GM12865 (cell line): ENCODE results near the gene ELK3.

Experiments used
- DNase-seq: peaks from one replicate; pipeline ENCODE4 v3.0.0; 2010; ENCODE audit warnings: low read depth
- H3K4me3 ChIP-seq: 2 replicates; pipeline ENCODE4 v1.5.1; 2011; ENCODE audit warnings: mild to moderate bottlenecking, low read depth, low read length, control low read depth
- CTCF ChIP-seq: IDR thresholded peaks from 2 replicates; pipeline ENCODE4 v1.5.1; 2011; ENCODE audit warnings: low read length, control low read depth, low read depth, inconsistent platforms; ENCODE audit not compliant: insufficient read depth; ENCODE audit errors: missing control alignments

ELK3 gene

GRCh38 chr12:96155781-96156180, 38.4 kb upstream of the ELK3 start:
- TF ChIP-seq CTCF, result no peak
- no peak overlapping the region for H3K4me3 ChIP-seq
- no peak for DNase-seq

GRCh38 chr12:96156211-96156610, 38.0 kb upstream of the ELK3 start:
- H3K4me3 ChIP-seq, result no peak overlapping the region
- DNase-seq, result no peak
- no peak for TF ChIP-seq CTCF

- no peak overlapping the region for H3K4me3 ChIP-seq
- no peak for DNase-seq
- no peak for TF ChIP-seq CTCF
Observed at GRCh38 chr12:96157427-96157826, 36.7 kb upstream of the ELK3 start.

GRCh38 chr12:96164951-96165811, 29.0 kb upstream of the ELK3 start:
- H3K4me3 ChIP-seq, result no peak overlapping the region
- TF ChIP-seq CTCF, result no peak
- no peak for DNase-seq

- no peak for TF ChIP-seq CTCF
- no peak for DNase-seq
- no peak overlapping the region for H3K4me3 ChIP-seq
Observed at GRCh38 chr12:96166765-96167164, 27.4 kb upstream of the ELK3 start.

DNA sequence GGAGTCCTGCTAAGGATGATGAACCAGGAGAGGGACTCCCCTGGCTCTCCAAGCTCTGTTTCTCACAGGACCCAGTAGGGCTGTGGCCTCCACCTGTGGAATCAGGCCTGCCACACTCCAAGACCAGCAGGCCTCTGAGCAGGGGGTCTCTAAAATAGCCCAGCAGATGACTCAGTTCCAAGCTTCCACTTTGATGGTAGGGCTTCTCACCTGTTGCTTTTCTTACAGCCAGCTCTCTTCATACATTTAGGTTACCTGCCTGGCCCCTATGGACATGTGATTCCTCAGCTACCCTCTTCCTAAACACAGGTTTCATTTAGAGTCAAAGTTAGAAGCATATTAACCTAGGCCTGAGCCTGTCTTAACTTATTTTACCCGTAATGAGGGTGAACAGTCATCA, 26.7 kb upstream of the ELK3 start:
- no peak overlapping the region for H3K4me3 ChIP-seq
- DNase-seq, result no peak
- TF ChIP-seq CTCF, result no peak

DNA sequence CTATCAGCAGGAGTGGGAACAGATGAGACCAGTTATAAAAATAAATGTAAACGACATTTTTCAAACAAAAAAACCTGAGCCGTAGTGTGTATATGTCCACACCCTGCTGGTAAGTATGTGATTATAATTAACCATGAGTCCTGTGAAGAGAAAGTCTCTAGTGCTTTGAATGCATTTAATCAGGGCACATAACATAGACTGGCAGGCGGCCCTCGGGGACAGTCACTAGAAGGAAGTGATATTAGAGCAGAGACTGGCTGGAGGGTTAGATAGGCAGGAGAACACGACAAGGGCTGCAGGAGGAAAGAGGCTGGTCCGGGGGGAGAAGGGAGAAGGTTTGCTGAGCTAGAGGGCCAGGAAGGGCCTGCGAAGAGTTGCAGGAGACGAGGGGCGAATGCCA, 23.8 kb upstream of the ELK3 start:
- H3K4me3 ChIP-seq, result no peak overlapping the region
- no peak for TF ChIP-seq CTCF
- no peak for DNase-seq
